Prostate gland (tissue), 2 donors: Measurements from ENCODE around the gene HECTD1.

Source experiments
- POLR2AphosphoS5 ChIP-seq: sonication (generic); formaldehyde crosslinking; IDR thresholded peaks from one replicate; pipeline ENCODE4 v1.6.1; 2017; ENCODE audit warnings: antibody characterized with exemption
- TF ChIP-seq, protein P1 (sequence below), 4 experiments: fragments of 200-600 bp in 2 of 4; fragments of 450-650 bp in 2 of 4; sonication (generic) in 2 of 4; IDR thresholded peaks; 1 replicate in 3 of 4; 2 replicates in 1 of 4; pipeline ENCODE4 v1.5.1; 2016 to 2019; ENCODE audit warnings: antibody characterized with exemption in 4 of 4, mild to moderate bottlenecking in 2 of 4, moderate library complexity in 2 of 4

DNA sequence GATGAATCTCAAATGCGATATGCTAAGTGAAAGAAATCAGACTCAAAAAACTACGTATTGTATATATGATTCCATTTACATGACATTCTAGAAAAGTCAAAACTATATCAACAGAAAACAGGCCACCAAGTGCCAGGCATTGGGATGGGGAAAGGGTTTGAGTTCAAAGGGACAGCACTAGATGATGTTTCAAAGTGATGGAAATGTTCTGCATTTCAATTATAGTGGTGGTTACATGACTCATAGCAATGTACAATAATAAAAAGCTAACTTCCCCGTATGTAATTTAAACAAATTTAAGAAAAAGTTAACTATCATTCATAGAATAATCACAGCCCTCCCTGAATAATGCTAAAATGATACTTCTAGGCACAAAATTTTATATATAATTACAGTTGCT is 13.5 kb downstream of the HECTD1 start:
- no peak for TF ChIP-seq POLR2AphosphoS5
- TF ChIP-seq, protein P1, sequence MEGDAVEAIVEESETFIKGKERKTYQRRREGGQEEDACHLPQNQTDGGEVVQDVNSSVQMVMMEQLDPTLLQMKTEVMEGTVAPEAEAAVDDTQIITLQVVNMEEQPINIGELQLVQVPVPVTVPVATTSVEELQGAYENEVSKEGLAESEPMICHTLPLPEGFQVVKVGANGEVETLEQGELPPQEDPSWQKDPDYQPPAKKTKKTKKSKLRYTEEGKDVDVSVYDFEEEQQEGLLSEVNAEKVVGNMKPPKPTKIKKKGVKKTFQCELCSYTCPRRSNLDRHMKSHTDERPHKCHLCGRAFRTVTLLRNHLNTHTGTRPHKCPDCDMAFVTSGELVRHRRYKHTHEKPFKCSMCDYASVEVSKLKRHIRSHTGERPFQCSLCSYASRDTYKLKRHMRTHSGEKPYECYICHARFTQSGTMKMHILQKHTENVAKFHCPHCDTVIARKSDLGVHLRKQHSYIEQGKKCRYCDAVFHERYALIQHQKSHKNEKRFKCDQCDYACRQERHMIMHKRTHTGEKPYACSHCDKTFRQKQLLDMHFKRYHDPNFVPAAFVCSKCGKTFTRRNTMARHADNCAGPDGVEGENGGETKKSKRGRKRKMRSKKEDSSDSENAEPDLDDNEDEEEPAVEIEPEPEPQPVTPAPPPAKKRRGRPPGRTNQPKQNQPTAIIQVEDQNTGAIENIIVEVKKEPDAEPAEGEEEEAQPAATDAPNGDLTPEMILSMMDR (IDR thresholded peaks at IDR 0.05), result no peak
